Osteoblast (primary cell): ENCODE results near the gene ACYP1. TPM values are rescaled to one million over a fixed set of nuclear protein-coding genes. Genes with fewer than 3 reads are reported as not detected.

Experiments used
- DNase-seq: peaks from one replicate; pipeline ENCODE4 v3.0.0; 2011; ENCODE audit warnings: low spot score, mixed read lengths; ENCODE audit not compliant: insufficient read length; ENCODE audit errors: missing footprints
- H2AFZ ChIP-seq: 2 replicates; pipeline ENCODE4 v1.6.0; 2011; ENCODE audit warnings: mild to moderate bottlenecking, low read length
- H3K27ac ChIP-seq: 2 replicates; pipeline ENCODE4 v1.5.1; 2011; ENCODE audit warnings: mild to moderate bottlenecking, low read depth, low read length, moderate library complexity
- H3K27me3 ChIP-seq: 2 replicates; pipeline ENCODE4 v1.6.0; 2012; ENCODE audit warnings: mild to moderate bottlenecking, control low read depth, inconsistent platforms, low read length, moderate library complexity; ENCODE audit not compliant: insufficient read depth
- H3K36me3 ChIP-seq: 2 replicates; pipeline ENCODE4 v1.5.1; 2011; ENCODE audit warnings: mild to moderate bottlenecking, low read length, control low read depth, moderate library complexity; ENCODE audit not compliant: insufficient read depth
- H3K4me1 ChIP-seq: 2 replicates; pipeline ENCODE4 v1.5.1; 2011; ENCODE audit warnings: mild to moderate bottlenecking, low read length, control low read depth, moderate library complexity; ENCODE audit not compliant: insufficient read depth
- H3K4me2 ChIP-seq: 2 replicates; pipeline ENCODE4 v1.6.0; 2011; ENCODE audit warnings: mild to moderate bottlenecking, low read length; ENCODE audit not compliant: insufficient read depth
- H3K4me3 ChIP-seq: fragments of 200-600 bp; sonication (generic); 3 replicates; pipeline ENCODE4 v1.5.1; 2012; ENCODE audit warnings: mild to moderate bottlenecking, low read length, inconsistent platforms; ENCODE audit not compliant: insufficient read depth
- H3K79me2 ChIP-seq: 2 replicates; pipeline ENCODE4 v1.6.0; 2012; ENCODE audit warnings: mild to moderate bottlenecking, low read length, control low read depth, inconsistent platforms; ENCODE audit not compliant: insufficient read depth
- H3K9me3 ChIP-seq: 2 replicates; pipeline ENCODE4 v1.5.1; 2011; ENCODE audit warnings: low read depth, low read length, control low read depth
- H4K20me1 ChIP-seq: 2 replicates; pipeline ENCODE4 v1.6.0; 2012; ENCODE audit warnings: mild to moderate bottlenecking, low read length, control low read depth; ENCODE audit not compliant: insufficient read depth
- CTCF ChIP-seq: IDR thresholded peaks from 2 replicates; pipeline ENCODE4 v1.5.1; 2011; ENCODE audit warnings: mild to moderate bottlenecking, low read depth, low read length, moderate library complexity; ENCODE audit errors: extremely low read depth
- total RNA-seq: library from RNA; depleted of rRNA; stranded (reverse); fragments of >200 nt; gene quantifications from 2 replicates; pipeline ENCODE4 v1.2.3, GENCODE V29; 2012

Gene ACYP1
- total RNA-seq, 1 donor, result 6.5 TPM

GRCh38 chr14:75018694-75019093, 45.1 kb downstream of the ACYP1 start:
- no peak overlapping the region for H2AFZ ChIP-seq

GRCh38 chr14:75016815-75017214, 47.0 kb downstream of the ACYP1 start:
- H3K79me2 ChIP-seq, result no peaks in the 10 kb centered on the region
- no peak for DNase-seq
- no peak overlapping the region for H2AFZ ChIP-seq
- H3K4me1 ChIP-seq, result peaks cover 8% of the 10 kb centered on the region
- H3K9me3 ChIP-seq, result no peaks in the 10 kb centered on the region
- no peak overlapping the region for H3K4me2 ChIP-seq
- no peaks in the 10 kb centered on the region for H4K20me1 ChIP-seq
- no peak overlapping the region for H3K27ac ChIP-seq
- no peaks in the 10 kb centered on the region for H3K27me3 ChIP-seq
- no peak for TF ChIP-seq CTCF
- no peak overlapping the region for H3K4me3 ChIP-seq
- peaks cover 71% of the 10 kb centered on the region for H3K36me3 ChIP-seq

More at GRCh38 chr14:75018694-75019093, 45.1 kb downstream of the ACYP1 start:
- Histone ChIP-seq H3K27me3 (no peaks in the 10 kb centered on the region), H4K20me1 (peaks cover 4% of the 10 kb centered on the region), H3K9me3 (no peaks in the 10 kb centered on the region), H3K4me2 (no peak overlapping the region), H3K36me3 (peaks cover 79% of the 10 kb centered on the region), H3K4me3 (no peak overlapping the region), H3K79me2 (no peaks in the 10 kb centered on the region), H3K4me1 (no peaks in the 10 kb centered on the region), H3K27ac (no peak overlapping the region)
- DNase-seq, result no peak
- TF ChIP-seq CTCF, result no peak

GRCh38 chr14:75015496-75015895, 48.3 kb downstream of the ACYP1 start:
- Histone ChIP-seq H3K27me3 (no peaks in the 10 kb centered on the region), H3K9me3 (no peaks in the 10 kb centered on the region), H3K4me1 (peaks cover 22% of the 10 kb centered on the region), H3K36me3 (peaks cover 63% of the 10 kb centered on the region), H3K4me3 (no peak overlapping the region), H4K20me1 (no peaks in the 10 kb centered on the region), H2AFZ (no peak overlapping the region), H3K4me2 (no peak overlapping the region), H3K27ac (no peak overlapping the region), H3K79me2 (no peaks in the 10 kb centered on the region)
- DNase-seq, result no peak
- TF ChIP-seq CTCF, result no peak

GRCh38 chr14:75013290-75013689, 50.5 kb downstream of the ACYP1 start:
- no peak overlapping the region for H3K4me2 ChIP-seq
- no peaks in the 10 kb centered on the region for H4K20me1 ChIP-seq
- no peaks in the 10 kb centered on the region for H3K79me2 ChIP-seq
- H3K27ac ChIP-seq, result no peak overlapping the region
- no peaks in the 10 kb centered on the region for H3K27me3 ChIP-seq
- H3K36me3 ChIP-seq, result peaks cover 60% of the 10 kb centered on the region
- no peak overlapping the region for H2AFZ ChIP-seq
- TF ChIP-seq CTCF, result no peak
- peaks cover 22% of the 10 kb centered on the region for H3K4me1 ChIP-seq
- no peak for DNase-seq
- H3K4me3 ChIP-seq, result no peak overlapping the region
- no peaks in the 10 kb centered on the region for H3K9me3 ChIP-seq
